HepG2 (cell line): ENCODE measurements around the gene PRKCB. TPM values are rescaled to one million over a fixed set of nuclear protein-coding genes. Genes with fewer than 3 reads are reported as not detected.

Source experiments
- DR1 ChIP-seq: sonication (generic); formaldehyde crosslinking; IDR thresholded peaks from 2 replicates; pipeline ENCODE4 v1.8.0; 2021; ENCODE audit warnings: mild to moderate bottlenecking, missing genetic modification reagents, inconsistent platforms
- MED8 ChIP-seq: sonication (generic); formaldehyde crosslinking; IDR thresholded peaks from 2 replicates; pipeline ENCODE4 v1.8.1; 2023; ENCODE audit warnings: mild to moderate bottlenecking, missing genetic modification reagents; ENCODE audit not compliant: insufficient replicate concordance
- POGZ ChIP-seq: sonication (generic); formaldehyde crosslinking; IDR thresholded peaks from 2 replicates; pipeline ENCODE4 v1.4.0; 2020; ENCODE audit warnings: mild to moderate bottlenecking, missing genetic modification reagents
- SIX1 ChIP-seq: sonication (generic); formaldehyde crosslinking; IDR thresholded peaks from 2 replicates; pipeline ENCODE4 v1.4.0; 2020; ENCODE audit warnings: missing genetic modification reagents, borderline replicate concordance
- SMC3 ChIP-seq: IDR thresholded peaks from 2 replicates; pipeline ENCODE4 v1.6.1; 2011; ENCODE audit warnings: low read length, improper control_type of control experiment
- STAG1 ChIP-seq: sonication (generic); formaldehyde crosslinking; IDR thresholded peaks from 2 replicates; pipeline ENCODE4 v1.4.0; 2020; ENCODE audit warnings: missing genetic modification reagents
- TGIF2 ChIP-seq: IDR thresholded peaks from 2 replicates; pipeline ENCODE4 v1.6.1; 2016; ENCODE audit warnings: control low read depth, missing compliant biosample characterization
- XRCC5 ChIP-seq: fragments of 200-400 bp; formaldehyde crosslinking; optimal IDR thresholded peaks from 2 replicates; pipeline ENCODE3; 2017; ENCODE audit warnings: mild to moderate bottlenecking, low read length
- ZNF670 ChIP-seq: sonication (generic); formaldehyde crosslinking; IDR thresholded peaks from 2 replicates; pipeline ENCODE4 v1.8.0; 2022; ENCODE audit warnings: mild to moderate bottlenecking, missing genetic modification reagents, borderline replicate concordance
- ZNF713 ChIP-seq: sonication (generic); formaldehyde crosslinking; IDR thresholded peaks from 2 replicates; pipeline ENCODE4 v1.4.0; 2020; ENCODE audit warnings: mild to moderate bottlenecking, missing genetic modification reagents
- polyA plus RNA-seq, 8 experiments: library from polyadenylated mRNA; depleted of rRNA in 3 of 8; stranded (reverse) in 7 of 8; unstranded in 1 of 8; fragments of >200 nt; fragmentation: Illumina TruSeq in 4 of 8; extraction: Trizol in 4 of 8; gene quantifications; 2 replicates each; pipeline versions ENCODE4 v1.2.1 to v1.2.3, GENCODE V29; 2011 to 2016; ENCODE audit warnings: low read depth in 4 of 8, missing spikeins in 1 of 8, mixed read lengths in 1 of 8; ENCODE audit not compliant: insufficient read depth in 1 of 8
- total RNA-seq, 5 experiments: library from RNA; depleted of rRNA; stranded (reverse); fragments of >200 nt; fragmentation: Illumina TruSeq; extraction: Trizol; gene quantifications; 2 replicates each; pipeline ENCODE4 v1.2.3, GENCODE V29; 2016; ENCODE audit warnings: low read depth in 1 of 5
- TF ChIP-seq, protein P1 (sequence below): sonication (generic); formaldehyde crosslinking; IDR thresholded peaks from 2 replicates; pipeline ENCODE4 v1.5.0; 2020; ENCODE audit warnings: mild to moderate bottlenecking, missing genetic modification reagents, moderate library complexity
- TF ChIP-seq, protein P2 (sequence below), 2 experiments: sonication (generic) in 1 of 2; formaldehyde crosslinking in 1 of 2; IDR thresholded peaks; 2 replicates each; pipeline versions ENCODE4 v1.4.0 to v1.6.1; 2018 to 2020; ENCODE audit warnings: missing genetic modification reagents in 2 of 2, borderline replicate concordance in 1 of 2, low read depth in 1 of 2, mild to moderate bottlenecking in 1 of 2, missing biosample characterization in 1 of 2
- TF ChIP-seq, protein P3 (sequence below): sonication (generic); formaldehyde crosslinking; IDR thresholded peaks from 2 replicates; pipeline ENCODE4 v1.8.0; 2022; ENCODE audit warnings: low read depth, missing genetic modification reagents

PRKCB gene
- total and polyA plus RNA-seq, 2 of the 13 experiments (the other 11 are each of a cell fraction or from before 2014, with no cell fraction given) = 0.01 TPM; not detected in 1

DNA sequence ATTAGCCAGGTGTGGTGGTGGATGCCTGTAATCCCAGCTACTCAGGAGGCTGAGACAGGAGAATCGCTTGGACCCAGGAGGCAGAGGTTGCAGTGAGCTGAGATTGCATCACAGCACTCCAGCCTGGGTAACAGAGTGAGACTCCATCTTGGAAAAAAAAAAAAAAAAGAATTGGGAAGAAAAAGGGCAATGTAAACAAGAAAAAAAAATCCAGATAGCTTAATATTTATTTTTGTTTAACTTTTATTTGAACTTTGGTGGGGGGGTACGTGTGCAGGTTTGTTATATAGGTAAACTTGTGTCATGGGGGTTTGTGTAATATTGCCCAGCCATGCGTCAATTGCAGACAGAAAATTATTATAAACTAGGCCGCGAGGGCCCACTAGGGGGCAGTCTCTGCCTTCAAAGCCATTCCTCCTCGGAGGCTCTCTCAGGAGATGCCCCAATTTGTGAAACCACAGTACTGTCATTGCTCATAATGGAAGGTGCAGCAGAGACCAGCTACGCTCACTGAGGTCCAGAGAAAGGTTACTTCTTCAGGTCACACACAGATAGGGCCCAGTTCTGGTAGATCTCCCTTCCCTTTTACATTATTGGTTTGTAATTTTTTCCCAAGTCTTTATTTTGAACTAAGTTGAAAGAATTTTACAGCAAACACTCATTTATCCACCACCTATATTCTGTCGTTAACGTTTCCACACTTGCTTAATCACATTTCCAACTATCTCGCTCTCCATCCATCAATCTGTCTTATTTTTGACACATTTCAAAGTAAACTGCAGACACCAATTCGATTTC lies 206.2 kb downstream of the PRKCB start (continued):
- no peak for TF ChIP-seq ZNF670 (CRISPR knock-in tag)
- peak; percentile 79 for TF ChIP-seq SMC3
- TF ChIP-seq, protein P1, sequence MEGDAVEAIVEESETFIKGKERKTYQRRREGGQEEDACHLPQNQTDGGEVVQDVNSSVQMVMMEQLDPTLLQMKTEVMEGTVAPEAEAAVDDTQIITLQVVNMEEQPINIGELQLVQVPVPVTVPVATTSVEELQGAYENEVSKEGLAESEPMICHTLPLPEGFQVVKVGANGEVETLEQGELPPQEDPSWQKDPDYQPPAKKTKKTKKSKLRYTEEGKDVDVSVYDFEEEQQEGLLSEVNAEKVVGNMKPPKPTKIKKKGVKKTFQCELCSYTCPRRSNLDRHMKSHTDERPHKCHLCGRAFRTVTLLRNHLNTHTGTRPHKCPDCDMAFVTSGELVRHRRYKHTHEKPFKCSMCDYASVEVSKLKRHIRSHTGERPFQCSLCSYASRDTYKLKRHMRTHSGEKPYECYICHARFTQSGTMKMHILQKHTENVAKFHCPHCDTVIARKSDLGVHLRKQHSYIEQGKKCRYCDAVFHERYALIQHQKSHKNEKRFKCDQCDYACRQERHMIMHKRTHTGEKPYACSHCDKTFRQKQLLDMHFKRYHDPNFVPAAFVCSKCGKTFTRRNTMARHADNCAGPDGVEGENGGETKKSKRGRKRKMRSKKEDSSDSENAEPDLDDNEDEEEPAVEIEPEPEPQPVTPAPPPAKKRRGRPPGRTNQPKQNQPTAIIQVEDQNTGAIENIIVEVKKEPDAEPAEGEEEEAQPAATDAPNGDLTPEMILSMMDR (CRISPR knock-in tag) = peak; percentile 83
- peak; percentile 81 for TF ChIP-seq STAG1 (CRISPR knock-in tag)
- TF ChIP-seq, protein P2, sequence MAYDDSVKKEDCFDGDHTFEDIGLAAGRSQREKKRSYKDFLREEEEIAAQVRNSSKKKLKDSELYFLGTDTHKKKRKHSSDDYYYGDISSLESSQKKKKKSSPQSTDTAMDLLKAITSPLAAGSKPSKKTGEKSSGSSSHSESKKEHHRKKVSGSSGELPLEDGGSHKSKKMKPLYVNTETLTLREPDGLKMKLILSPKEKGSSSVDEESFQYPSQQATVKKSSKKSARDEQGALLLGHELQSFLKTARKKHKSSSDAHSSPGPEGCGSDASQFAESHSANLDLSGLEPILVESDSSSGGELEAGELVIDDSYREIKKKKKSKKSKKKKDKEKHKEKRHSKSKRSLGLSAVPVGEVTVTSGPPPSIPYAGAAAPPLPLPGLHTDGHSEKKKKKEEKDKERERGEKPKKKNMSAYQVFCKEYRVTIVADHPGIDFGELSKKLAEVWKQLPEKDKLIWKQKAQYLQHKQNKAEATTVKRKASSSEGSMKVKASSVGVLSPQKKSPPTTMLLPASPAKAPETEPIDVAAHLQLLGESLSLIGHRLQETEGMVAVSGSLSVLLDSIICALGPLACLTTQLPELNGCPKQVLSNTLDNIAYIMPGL (CRISPR knock-in tag; IDR thresholded peaks at IDR 0.05; ENCODE audit: borderline replicate concordance in 1 of 2, low read depth in 1 of 2) = 0 out of 4 replicates have a peak, but pooled peaks of 1 of the 2 experiments have one; percentile 20
- TF ChIP-seq, protein P3, sequence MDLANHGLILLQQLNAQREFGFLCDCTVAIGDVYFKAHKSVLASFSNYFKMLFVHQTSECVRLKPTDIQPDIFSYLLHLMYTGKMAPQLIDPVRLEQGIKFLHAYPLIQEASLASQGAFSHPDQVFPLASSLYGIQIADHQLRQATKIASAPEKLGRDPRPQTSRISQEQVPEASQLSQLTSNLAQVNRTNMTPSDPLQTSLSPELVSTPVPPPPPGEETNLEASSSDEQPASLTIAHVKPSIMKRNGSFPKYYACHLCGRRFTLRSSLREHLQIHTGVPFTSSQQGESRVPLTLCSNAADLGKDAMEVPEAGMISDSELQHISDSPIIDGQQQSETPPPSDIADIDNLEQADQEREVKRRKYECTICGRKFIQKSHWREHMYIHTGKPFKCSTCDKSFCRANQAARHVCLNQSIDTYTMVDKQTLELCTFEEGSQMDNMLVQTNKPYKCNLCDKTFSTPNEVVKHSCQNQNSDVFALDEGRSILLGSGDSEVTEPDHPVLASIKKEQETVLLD (CRISPR knock-in tag) = no peak
- TF ChIP-seq XRCC5 = peak; percentile 60
- TF ChIP-seq ZNF713 = no peak
- no peak for TF ChIP-seq SIX1 (CRISPR knock-in tag)
- no peak for TF ChIP-seq TGIF2
- TF ChIP-seq MED8 (CRISPR knock-in tag) = no peak
- TF ChIP-seq POGZ (CRISPR knock-in tag) = no peak
- TF ChIP-seq DR1 (CRISPR knock-in tag) = no peak
